Stimulated activated CD4-positive, alpha-beta T cell treated with anti-CD3 and anti-CD28 coated beads, Interleukin-2, amount 100 ng/mL, for 24 hours (primary cell): ENCODE results near the gene SWT1.
"Not testable (repeated sequence)": the region's sequence is repeated elsewhere in the genome, so short reads cannot be mapped to it uniquely, and the experiment has no call there.

Experiments used
- DNase-seq, 2 donors: peaks; one replicate each; pipeline ENCODE4 v3.0.0-alpha.2; 2020

Gene SWT1

DNA sequence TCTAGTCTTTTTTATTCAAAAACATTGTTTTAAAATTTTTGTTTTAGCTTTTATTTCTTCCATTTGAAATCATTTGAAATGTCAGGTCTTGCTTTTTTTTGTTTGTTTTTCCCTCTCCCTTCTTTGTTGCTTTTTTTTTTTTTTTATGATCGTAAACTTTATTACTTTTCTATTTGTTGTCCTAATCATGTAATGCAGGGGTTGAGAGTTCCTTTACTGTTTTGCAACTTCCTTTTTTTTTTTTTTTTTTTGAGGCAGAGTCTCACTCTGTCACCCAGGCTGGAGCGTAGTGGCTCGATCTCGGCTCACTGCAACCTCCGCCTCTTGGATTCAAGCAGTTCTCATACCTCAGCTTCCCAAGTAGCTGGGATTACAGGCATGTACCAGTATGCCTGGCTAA lies 135.3 kb downstream of the SWT1 start:
- no peak for DNase-seq

DNA sequence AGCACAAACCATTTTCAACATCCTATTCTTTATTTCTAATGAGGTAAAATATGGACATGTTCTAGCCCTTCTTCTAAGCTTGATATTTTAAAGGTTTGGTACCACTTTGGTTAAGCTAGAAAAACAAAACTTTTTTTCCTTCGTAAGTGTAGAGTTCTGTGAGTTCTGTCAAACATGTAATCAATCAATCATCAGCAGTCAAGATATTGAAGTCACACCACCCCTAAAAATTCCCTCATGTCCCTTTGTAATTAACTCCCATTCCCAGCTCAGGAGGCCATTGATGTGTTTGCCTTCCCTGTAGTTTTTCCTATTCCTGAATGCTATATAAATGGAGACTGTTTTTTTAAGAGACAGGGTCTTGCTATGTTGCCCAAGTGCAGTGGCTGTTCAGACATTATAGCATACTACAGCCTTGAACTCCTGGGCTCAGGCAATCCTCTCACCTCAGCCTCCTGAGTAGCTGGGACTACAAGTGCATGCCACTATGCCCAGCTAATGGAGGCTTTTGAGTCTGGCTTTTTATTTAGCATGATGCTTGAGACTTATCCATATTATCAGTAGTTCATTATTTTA lies 137.1 kb downstream of the SWT1 start:
- DNase-seq: no peak

DNA sequence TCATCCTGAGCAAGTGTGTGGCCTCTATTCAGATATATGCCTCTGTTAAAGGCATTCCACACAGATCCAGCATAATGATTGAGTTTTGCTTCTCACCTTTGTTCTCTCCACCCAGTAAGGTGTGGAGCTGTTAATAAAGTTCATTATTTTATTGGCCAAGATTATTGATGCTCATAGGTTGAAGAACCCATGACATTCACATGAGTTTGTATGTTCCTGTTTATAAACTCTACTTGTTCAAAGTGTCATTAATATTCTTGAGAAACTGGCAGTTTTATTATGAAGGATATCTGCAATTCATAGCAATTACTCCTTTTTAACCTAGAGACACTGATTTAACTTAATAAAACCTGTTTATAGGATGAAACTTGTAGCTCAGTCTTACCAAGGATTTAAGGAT lies 138.1 kb downstream of the SWT1 start:
- no peak for DNase-seq

DNA sequence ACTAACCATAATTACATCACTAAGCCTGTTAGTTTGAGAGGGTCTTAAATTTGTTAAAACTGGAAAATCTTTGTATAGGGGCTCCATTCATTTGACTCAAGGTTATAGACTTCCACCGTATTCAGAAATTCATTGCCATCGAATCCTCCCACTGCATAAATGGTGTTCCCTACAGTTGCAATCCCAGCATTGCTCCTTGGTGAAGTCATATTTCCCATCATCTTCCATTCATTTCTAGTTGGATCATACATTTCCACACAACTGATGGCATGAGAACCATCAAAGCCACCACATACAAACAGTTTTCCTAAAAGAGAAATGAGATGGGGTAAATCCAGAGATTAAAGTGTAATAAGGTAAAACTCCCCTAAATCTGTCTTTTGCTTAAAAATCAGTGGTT lies 141.0 kb downstream of the SWT1 start:
- DNase-seq: no peak

DNA sequence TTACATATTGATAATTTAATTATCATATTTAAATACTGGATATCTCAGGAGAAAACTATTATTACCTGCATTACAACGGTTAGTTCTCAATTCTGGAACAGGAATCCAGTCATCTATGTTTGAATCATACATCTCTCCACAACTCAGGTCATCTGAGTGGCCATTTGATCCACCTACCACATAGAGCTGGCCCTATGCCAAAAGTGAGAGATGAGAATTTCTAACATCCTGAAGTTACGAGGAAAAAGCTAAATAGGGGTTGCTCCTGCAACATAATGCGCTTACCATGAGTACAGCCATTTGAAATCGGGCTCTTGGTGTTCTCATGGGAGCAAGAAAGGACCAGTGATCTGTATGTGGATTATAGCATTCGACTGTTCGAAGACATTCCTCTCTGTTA lies 143.2 kb downstream of the SWT1 start:
- no peak for DNase-seq

DNA sequence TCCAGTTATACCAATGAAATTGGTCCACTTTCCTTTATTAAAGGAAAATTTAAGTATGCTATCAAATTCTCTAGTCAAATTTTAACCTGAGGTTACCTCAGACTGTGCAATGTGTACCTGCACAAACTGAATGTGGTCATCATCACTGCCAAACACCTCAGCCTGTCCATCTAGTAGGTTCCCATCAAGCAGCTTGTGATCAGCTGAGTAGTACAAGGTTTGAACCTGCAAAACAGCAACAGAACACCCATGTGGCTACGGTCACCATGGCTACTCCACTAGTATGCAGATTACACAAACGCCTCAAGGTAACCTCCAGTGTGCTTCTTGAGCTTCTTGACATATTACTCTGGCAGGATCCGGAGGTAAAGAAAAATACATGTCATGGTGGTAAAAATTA lies 148.5 kb downstream of the SWT1 start:
- no peak for DNase-seq

DNA sequence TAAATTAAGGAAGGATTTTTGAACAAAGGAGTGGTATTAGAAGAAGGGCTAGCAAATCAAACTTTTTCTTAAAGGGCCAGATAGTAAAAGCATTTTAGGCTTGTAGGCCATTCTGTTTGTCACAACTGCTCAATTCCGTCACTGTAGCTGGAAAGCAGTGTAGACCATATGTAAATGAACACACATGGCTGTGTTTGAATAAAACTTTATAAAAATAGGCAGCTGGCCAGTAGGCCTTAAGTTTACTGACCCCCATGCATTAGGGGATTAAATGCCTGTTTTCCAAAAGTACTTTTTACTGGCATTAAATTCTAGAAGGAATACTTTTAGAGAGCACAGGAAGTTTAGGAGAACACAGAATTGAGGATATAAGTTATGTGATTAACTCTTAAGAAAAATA lies 151.2 kb downstream of the SWT1 start:
- DNase-seq: no peak

DNA sequence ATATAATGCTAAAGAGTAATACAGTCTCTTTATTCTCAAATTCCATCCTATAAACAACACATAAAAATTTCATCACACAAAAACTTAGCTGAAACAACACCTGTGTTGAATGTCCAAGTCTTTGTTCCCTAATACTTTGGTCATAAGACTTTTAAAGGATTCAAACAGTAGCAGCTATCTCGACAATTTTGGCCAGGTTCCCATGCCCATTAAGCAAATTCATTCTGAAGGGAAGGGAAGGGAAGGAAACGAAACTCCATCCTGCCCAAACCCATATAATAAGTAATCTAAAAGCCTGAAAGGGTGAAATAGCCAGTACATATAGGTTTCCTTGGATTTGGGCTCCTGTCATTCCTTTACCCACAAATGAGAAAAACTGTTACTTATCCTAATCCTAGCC lies 152.6 kb downstream of the SWT1 start:
- no peak for DNase-seq

DNA sequence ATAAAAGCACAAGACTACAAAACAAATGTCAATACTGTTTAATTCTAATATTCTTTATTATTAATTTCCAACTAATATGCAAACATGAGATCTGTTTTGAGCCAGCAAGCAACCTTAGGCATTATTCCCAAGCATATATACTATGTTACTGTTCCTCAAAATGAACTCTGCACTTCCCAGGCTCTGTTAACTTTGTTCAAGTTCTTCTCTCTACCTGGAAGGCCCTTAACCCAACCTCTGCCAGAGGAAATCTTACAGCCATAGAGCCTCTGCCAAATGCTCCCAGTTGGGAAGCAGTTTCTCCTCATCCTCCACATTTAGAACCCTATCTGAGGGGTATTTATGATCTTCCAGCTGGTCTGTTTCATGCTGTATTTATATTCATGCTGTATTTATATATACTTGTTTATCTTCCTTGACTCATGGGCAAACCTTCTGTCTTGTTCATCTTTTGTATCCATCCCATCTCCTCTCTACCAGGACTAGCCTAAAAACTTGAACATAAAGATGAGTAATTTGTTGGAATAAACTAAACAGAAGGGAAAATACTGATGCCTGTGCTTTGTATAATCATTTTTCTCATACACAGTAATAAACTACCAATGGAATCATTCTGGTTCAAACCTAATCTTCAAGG lies 154.7 kb downstream of the SWT1 start:
- DNase-seq: no peak

DNA sequence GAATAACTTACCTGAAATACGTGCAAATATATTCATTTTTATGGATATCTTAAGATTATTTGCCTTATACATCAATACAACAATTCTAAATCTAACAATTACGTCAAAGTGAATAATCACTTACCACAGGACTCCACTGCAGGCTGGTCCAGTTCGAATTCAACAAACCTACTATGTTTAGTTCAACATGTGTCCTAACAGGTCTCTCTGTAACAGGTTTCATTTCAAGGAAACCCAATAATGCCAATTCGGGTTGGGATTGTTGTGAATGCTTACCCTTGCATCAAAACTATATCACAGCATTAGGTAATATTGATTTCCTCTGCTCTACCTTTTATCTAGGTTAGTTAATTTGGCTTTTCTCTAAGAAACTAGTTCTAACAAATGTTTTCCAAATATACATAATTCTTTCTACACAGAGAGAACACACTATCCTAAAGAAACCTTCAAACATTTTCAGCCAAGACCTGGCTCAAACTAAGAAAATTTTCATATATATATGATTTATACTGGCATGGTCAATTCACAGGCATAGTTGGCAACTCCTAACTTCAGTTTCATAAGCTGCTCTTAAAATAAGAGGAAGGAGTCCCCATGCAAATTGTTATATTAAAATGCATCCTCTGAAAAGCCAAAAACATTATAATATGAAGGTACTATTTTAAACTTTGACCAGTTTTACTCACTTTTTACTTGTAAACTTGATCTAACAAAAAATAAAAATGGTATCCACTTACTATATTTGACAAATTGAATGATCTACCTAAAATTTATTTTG lies 155.6 kb downstream of the SWT1 start:
- DNase-seq: no peak

DNA sequence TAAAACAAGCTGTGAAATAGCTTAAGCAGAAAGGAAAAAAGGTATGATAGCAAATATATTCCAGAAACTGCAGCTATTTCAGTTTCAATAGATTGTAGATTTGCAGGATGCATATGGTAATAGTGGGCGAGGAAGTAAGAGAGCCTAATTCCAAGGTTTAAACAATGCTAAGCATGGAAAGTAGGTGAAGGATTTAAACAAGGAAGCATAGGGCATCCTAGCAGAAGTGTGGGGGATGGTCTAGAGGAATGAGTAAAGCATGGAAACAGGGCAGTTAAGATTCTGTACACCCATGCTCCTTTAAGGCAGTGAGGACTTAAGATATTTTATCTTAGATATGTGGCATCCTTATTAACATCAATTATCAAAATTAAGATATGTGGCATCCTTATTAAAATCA lies 157.4 kb downstream of the SWT1 start:
- no peak for DNase-seq

DNA sequence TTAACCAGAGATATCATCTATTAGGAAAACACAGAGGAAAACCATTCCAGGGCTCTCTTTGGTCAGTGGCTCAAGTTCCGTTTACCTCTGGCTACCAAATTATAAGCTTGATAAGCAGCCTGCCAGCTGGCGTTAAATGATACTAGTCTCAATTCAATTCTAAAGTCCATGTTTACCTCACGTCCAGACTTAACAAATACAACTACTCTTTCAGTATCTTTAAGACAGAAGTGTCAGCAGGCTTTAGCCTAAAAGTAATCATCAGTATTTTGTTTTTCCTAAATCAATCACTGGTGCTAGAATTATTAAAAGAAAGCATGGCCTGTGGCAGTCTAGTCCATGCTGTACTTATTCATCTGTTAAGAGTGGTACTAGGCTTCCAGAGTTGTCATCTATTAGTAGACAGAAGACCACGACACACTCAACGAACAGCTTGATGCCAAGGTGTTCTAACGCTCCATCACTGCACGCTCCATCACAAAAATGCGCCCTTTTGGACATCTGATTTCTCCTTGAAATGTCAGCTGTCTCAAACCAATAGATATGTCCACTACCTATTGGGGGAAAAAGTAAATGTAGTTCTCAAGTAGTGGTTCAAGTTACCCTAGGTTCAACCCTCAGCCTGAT lies 158.6 kb downstream of the SWT1 start:
- no peak for DNase-seq

DNA sequence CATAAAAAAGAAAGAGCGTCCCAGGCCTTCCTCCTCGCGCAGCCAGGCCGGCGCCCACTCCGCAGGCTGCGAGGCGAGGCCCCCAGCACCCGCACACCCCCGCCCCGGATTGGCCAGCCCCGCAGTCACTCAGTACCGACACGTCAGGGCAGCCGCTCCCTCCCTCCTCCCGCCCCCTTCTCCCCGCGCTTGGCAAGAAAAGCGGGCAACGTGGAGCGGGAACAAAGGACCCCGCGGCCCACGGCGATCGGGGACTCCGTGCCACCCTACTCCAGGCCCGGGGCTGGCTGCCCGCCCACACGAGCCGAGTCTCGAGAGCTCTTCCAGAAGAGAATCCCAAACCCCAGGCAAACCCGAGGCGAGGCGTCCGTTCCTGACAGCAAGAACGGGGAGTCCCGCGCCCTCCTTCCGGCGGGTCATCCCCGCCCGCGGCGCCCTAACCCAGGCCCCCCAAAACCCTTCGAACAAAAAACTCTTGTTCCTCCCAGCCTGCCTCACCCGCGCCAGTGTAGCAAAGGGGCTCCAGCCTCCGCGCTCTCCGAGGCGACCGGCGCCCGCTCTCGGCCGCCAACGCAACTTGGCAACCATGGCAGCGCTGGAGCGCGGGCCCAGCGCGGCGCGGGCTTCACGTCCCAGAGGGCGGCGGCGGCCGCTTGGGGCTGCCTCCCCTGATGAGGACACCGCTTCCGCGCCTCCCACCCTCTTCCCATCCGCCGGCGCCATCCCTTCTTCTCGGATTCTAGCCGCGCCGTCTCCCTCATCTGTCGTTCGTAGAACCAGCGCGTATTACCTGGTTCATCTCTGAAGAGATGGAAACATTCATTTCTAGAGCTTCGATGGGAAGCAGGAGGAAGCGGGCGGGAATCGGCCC lies 159.4 kb downstream of the SWT1 start:
- DNase-seq: peak; percentile 94

DNA sequence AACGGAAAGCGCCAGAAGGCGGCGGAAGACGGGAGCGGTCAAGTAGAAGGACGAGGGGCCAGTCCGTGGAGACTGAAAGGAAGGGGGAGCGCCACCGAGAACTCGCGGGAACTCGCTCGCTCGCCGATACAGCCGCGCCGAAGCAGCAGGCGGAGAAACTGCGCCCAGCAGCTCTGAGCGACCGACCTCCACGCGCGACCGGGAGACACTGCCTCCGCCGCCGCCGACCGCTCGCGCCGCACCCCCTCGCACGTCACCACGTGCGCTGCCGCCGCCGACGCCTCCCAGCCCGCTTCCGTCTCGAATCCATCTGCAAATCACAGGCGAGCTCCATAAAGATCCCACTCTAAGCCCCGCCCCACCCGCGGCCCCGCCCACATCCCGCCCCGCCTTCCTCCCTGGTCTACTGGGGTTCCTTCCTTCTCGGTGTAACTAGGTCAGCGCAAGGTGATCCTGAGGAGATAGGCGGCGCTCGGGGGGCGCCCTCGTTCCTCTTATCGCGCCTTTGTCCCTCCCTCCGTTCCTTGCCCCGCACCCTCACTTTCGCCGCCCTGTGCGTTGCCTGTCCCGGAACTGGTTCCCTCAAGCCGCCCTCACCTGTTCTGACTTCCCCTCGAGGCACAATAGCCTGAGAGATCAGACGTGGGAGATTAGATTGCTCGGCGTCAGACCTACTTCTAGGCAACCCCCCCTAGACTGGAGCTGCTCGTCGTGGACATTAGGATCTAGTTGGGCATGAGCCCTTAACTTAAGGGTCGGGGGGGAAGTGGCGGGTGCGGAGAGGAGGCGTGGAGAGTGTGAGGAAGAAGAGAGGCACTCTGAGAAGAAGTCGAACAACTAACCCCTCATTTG lies 160.3 kb downstream of the SWT1 start, which contains the start of gene IVNS1ABP:
IVNS1ABP (minus strand) TSS at position 210 of the 852 bp plus-strand sequence. CDS start 7,750 bp downstream, outside the sequence.
- peak; percentile 90 to 92 for DNase-seq

DNA sequence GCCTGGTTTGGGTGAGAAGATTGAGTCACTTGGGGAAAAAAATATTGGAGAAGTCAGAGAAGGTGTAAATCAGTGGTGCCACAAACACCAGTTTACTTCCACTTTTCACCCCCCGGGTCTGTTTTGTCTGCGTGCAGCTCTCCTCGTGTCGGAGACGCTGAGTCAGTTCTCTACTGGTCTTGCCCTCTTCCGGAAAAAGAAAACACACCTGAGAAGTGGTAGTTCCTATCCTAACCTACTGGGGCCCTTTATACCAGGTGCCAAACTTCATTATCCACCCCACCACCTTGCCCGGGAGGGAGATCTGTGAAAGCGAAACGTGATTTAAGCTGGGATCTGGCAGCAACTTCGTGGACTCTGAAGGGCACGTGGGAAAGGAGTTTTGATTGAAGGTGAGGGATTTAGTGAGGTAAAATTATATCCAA lies 160.9 kb downstream of the SWT1 start:
- peak; percentile 68 to 71 for DNase-seq

DNA sequence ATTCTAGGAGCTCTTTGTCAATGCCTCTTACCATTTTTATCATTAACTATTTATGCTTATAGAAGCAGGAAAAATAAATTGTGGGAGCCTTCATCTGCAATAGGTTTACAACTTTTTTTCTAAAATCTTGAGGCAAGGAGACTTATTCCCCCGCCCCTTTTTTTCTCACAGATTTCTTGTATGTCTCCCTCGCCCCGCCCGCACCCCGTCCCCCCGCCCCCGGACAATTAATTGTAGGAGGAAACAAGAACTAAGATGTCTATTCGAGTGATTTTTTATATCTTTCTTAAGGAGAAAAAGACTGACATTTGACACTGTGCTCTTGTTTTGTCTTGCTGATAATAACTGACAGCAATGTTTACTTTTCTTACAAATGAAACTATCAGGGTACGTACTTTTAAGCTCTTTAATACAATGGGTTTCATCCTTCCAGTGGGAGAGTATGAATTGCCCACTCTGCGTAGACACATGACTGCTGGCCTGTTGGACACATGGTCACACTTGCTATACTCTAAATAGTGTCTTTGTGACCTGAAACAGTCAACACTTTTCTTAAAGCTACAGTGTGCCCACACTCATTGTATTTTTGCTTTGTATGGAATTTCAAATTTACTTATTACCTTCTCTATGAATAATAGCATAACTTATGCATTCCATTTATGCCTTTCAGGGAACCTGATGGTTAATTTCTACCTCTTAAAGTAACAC lies 161.6 kb downstream of the SWT1 start:
- DNase-seq: no peak

DNA sequence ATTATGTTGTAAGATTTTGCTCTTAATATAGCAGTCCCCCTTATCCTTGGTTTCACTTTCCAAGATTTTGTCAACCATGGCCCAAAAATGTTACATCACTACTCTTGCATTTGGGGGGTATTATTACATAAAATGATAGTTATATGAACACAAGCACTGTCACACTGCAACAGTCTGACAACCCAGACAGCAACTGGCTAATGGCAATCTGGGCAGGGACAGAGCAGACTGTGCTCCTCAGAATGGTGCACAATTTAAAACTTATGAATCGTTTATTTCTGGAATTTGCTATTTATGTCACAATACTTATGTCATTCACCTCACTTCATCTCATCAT lies 162.1 kb downstream of the SWT1 start:
- DNase-seq: no peak

DNA sequence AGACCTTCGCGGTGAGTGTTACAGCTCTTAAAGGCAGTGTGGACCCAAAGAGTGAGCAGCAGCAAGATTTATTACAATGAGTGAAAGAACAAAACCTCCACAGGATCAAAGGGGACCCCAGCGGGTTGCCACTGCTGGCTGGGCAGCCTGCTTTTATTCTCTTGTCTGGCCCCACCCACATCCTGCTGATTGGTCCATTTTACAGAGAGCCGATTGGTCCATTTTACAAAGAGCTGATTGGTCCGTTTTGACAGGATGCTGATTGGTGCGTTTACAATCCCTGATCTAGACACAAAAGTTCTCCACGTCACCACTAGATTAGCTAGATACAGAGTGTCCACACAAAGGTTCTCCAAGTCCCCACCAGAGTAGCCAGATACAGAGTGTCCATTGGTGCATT lies 164.1 kb downstream of the SWT1 start:
- DNase-seq: not testable (repeated sequence)

DNA sequence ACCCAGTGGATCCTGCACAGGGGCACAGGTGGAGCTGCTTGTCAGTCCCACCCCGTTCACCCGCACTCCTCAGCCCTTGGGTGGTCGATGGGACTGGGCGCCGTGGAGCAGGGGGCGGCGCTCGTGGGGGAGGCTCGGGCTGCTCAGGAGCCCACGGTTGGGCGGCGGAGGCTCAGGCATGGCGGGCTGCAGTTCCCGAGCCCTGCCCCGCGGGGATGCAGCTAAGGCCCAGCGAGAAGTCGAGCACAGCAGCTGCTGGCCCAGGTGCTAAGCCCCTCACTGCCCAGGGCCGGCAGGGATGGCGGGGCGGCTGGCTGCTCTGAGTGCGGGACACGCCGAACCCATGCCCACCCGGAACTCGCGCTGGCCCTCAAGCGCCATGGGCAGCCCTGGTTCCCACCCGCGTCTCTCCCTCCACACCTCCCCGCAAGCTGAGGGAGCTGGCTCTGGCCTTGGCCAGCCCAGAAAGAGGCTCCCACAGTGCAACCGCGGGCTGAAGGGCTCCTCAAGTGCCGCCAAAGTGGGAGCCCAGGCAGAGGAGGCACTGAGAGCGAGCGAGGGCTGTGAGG lies 164.8 kb downstream of the SWT1 start:
- not testable (repeated sequence) for DNase-seq

DNA sequence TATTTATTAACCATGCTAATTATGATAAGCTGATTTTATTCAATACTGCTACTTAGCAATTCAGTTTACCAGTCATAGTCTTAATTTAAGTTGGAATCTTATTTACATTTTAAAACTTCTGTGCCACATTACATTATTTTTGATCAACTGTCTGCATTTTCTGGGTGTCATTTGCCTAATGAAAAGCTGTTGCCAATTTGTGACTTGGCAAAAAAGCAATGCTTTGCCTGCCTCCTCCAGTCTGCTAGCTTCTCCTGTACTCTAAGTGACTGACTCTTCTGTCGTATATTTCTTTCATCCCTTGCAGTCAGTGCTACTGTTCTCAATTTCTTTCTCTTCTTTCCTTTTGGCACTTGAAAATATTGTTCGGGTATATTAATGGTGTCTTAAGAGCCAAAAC lies 165.7 kb downstream of the SWT1 start:
- no peak for DNase-seq

DNA sequence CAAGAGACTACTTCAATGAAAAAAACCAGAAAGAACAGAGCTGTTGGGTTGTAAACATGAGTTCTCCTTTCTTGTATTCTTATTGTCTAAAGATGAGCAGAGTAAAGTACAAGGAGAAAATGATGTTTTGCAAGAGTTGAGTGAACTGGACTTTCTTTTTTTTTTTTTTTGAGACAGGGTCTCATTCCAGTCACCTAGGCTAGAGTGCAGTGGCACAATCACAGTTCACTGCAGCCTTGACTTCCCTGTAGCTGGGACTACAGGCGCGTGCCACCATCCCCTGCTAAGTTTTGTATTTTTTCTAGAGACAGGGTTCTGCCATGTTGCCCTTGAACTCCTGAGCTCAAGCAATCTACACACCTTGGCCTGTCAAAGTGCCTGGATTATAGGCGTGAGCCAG lies 167.2 kb downstream of the SWT1 start:
- no peak for DNase-seq
